Activated CD4-positive, alpha-beta T cell treated with anti-CD3 and anti-CD28 coated beads, Interleukin-2, amount 50 U/mL, for 16 hours (primary cell): ENCODE data around the gene CEACAM7.
"Not testable (repeated sequence)": the region's sequence is repeated elsewhere in the genome, so short reads cannot be mapped to it uniquely, and the experiment has no call there.

Source experiments
- DNase-seq: peaks from one replicate; pipeline ENCODE4 v3.0.0-alpha.2; 2020

The CEACAM7 gene

GRCh38 chr19:41688098-41688497 is at the start of gene CEACAM7:
Gene CEACAM7 (minus strand): TSS chr19:41688270. CDS start chr19:41688165, 105 bp downstream.
- DNase-seq = no peak

- no peak for DNase-seq
Measured at GRCh38 chr19:41735071-41735600, 47.1 kb upstream of the CEACAM7 start.

GRCh38 chr19:41734585-41734984 is 46.5 kb upstream of the CEACAM7 start:
- no peak for DNase-seq

- no peak for DNase-seq
Measured at GRCh38 chr19:41734156-41734555, 46.1 kb upstream of the CEACAM7 start.

GRCh38 chr19:41726493-41726892 is 38.4 kb upstream of the CEACAM7 start:
- no peak for DNase-seq

GRCh38 chr19:41720103-41720502 is 32.0 kb upstream of the CEACAM7 start:
- DNase-seq = no peak

GRCh38 chr19:41718761-41719160 is 30.7 kb upstream of the CEACAM7 start:
- DNase-seq = no peak

GRCh38 chr19:41714598-41714997 is 26.5 kb upstream of the CEACAM7 start:
- DNase-seq = no peak

- no peak for DNase-seq
Measured at GRCh38 chr19:41711376-41712261, 23.5 kb upstream of the CEACAM7 start.

- DNase-seq = no peak
Measured at GRCh38 chr19:41709951-41710645, 22.0 kb upstream of the CEACAM7 start.

- not testable (repeated sequence) for DNase-seq
Measured at GRCh38 chr19:41709516-41709915, 21.4 kb upstream of the CEACAM7 start.

GRCh38 chr19:41708481-41708880 is 20.4 kb upstream of the CEACAM7 start, which contains the start of gene CEACAM5:
Gene CEACAM5 (plus strand): TSS chr19:41708626. CDS start chr19:41708732, 106 bp downstream.
- no peak for DNase-seq

GRCh38 chr19:41707871-41708371 is 19.9 kb upstream of the CEACAM7 start:
- DNase-seq = no peak

- DNase-seq = no peak
Measured at GRCh38 chr19:41707502-41707812, 19.4 kb upstream of the CEACAM7 start.

GRCh38 chr19:41706741-41707501 is 18.9 kb upstream of the CEACAM7 start:
- peak; percentile 69 for DNase-seq

GRCh38 chr19:41705393-41706174 is 17.5 kb upstream of the CEACAM7 start:
- peak; percentile 16 for DNase-seq

GRCh38 chr19:41703602-41704293 is 15.7 kb upstream of the CEACAM7 start:
- DNase-seq = no peak

GRCh38 chr19:41702171-41702651 is 14.1 kb upstream of the CEACAM7 start:
- no peak for DNase-seq

- DNase-seq = peak; percentile 11
Measured at GRCh38 chr19:41701401-41702075, 13.5 kb upstream of the CEACAM7 start.

GRCh38 chr19:41700381-41701195 is 12.5 kb upstream of the CEACAM7 start:
- no peak for DNase-seq
